GDM1 (cell line): Measurements from ENCODE around the gene GPR119.
"Not testable (repeated sequence)": the region's sequence is repeated elsewhere in the genome, so short reads cannot be mapped to it uniquely, and the experiment has no call there.

Experiments
- DNase-seq: peaks from one replicate; lab custom pipeline; 2025; lab: John Stamatoyannopoulos, UW

GPR119 gene

GRCh38 chrX:130385520-130385919, at the start of gene GPR119:
Gene GPR119, minus strand, starts transcription at chrX:130385674. Its CDS starts 227 bp downstream, at chrX:130385447.
- DNase-seq = no peak

GRCh38 chrX:130429236-130429635, 43.8 kb upstream of the GPR119 start:
- DNase-seq = not testable (repeated sequence)

- DNase-seq = no peak
Observed at GRCh38 chrX:130426531-130426930, 41.1 kb upstream of the GPR119 start.

- DNase-seq = no peak
Observed at GRCh38 chrX:130419263-130419662, 33.8 kb upstream of the GPR119 start.

- DNase-seq = no peak
Observed at GRCh38 chrX:130418740-130419139, 33.3 kb upstream of the GPR119 start.

- DNase-seq = no peak
Observed at GRCh38 chrX:130418066-130418465, 32.6 kb upstream of the GPR119 start.

GRCh38 chrX:130416785-130417184, 31.3 kb upstream of the GPR119 start:
- no peak for DNase-seq

- DNase-seq = no peak
Observed at GRCh38 chrX:130415201-130415600, 29.7 kb upstream of the GPR119 start.

- DNase-seq = no peak
Observed at GRCh38 chrX:130414800-130415199, 29.3 kb upstream of the GPR119 start.

GRCh38 chrX:130413415-130413814, 27.9 kb upstream of the GPR119 start:
- no peak for DNase-seq

- no peak for DNase-seq
Observed at GRCh38 chrX:130402208-130402684, 16.8 kb upstream of the GPR119 start.

GRCh38 chrX:130401415-130402207, 16.1 kb upstream of the GPR119 start, which contains the start of gene RBMX2:
Gene RBMX2, plus strand, starts transcription at chrX:130401987. Its CDS starts 46 bp downstream, at chrX:130402033.
- DNase-seq = peak; percentile 67

- no peak for DNase-seq
Observed at GRCh38 chrX:130395341-130395740, 9.9 kb upstream of the GPR119 start.

- peak; percentile 12 for DNase-seq
Observed at GRCh38 chrX:130393451-130394074, 8.1 kb upstream of the GPR119 start.

- no peak for DNase-seq
Observed at GRCh38 chrX:130386408-130386808, 934 bp upstream of the GPR119 start.

GRCh38 chrX:130378024-130378669, 7.3 kb downstream of the GPR119 start:
- DNase-seq = no peak

GRCh38 chrX:130376077-130376476, 9.4 kb downstream of the GPR119 start:
- DNase-seq = no peak

- not testable (repeated sequence) for DNase-seq
Observed at GRCh38 chrX:130352050-130352449, 33.4 kb downstream of the GPR119 start.

GRCh38 chrX:130351567-130351966, 33.9 kb downstream of the GPR119 start:
- no peak for DNase-seq

- DNase-seq = no peak
Observed at GRCh38 chrX:130347321-130347720, 38.2 kb downstream of the GPR119 start.

GRCh38 chrX:130343411-130343810, 42.1 kb downstream of the GPR119 start:
- no peak for DNase-seq

GRCh38 chrX:130340271-130340670, 45.2 kb downstream of the GPR119 start:
- DNase-seq = no peak
